WTC11 (cell line): ENCODE results near the gene EEF1AKMT3.

Experiments
- ATF1 ChIP-seq: sonication (generic); formaldehyde crosslinking; IDR thresholded peaks from 2 replicates; pipeline ENCODE4 v1.8.1; 2023; ENCODE audit warnings: mild to moderate bottlenecking, moderate library complexity, missing genetic modification reagents
- FOXK1 ChIP-seq: sonication (generic); formaldehyde crosslinking; IDR thresholded peaks from 2 replicates; pipeline ENCODE4 v1.8.0; 2022; ENCODE audit warnings: mild to moderate bottlenecking, moderate library complexity, missing genetic modification reagents
- MAX ChIP-seq: sonication (generic); formaldehyde crosslinking; IDR thresholded peaks from 2 replicates; pipeline ENCODE4 v1.8.0; 2022; ENCODE audit warnings: mild to moderate bottlenecking, missing genetic modification reagents
- NFYB ChIP-seq: sonication (generic); formaldehyde crosslinking; conservative IDR thresholded peaks from 2 replicates; pipeline ENCODE4 v1.8.0; 2022; ENCODE audit warnings: low read depth, missing genetic modification reagents
- SOX15 ChIP-seq: fragments of 250-450 bp; sonication (Bioruptor Pico); IDR thresholded peaks from 2 replicates; pipeline ENCODE4 v1.9.0; 2021; ENCODE audit warnings: mild to moderate bottlenecking
- ZNF121 ChIP-seq: sonication (generic); formaldehyde crosslinking; IDR thresholded peaks from 2 replicates; pipeline ENCODE4 v1.8.0; 2023; ENCODE audit warnings: missing genetic modification reagents
- TF ChIP-seq, protein P1 (sequence below): fragments of 200-600 bp; IDR thresholded peaks from 2 replicates; pipeline ENCODE4 v1.8.0; 2022; ENCODE audit warnings: antibody characterized with exemption
- TF ChIP-seq, protein P2 (sequence below): fragments of 250-450 bp; sonication (Bioruptor Pico); conservative IDR thresholded peaks from 2 replicates; pipeline ENCODE4 v1.9.0; 2021; ENCODE audit warnings: mild to moderate bottlenecking
- TF ChIP-seq, protein P3 (sequence below): sonication (generic); formaldehyde crosslinking; IDR thresholded peaks from 2 replicates; pipeline ENCODE4 v1.8.0; 2022; ENCODE audit warnings: mild to moderate bottlenecking, missing genetic modification reagents

DNA sequence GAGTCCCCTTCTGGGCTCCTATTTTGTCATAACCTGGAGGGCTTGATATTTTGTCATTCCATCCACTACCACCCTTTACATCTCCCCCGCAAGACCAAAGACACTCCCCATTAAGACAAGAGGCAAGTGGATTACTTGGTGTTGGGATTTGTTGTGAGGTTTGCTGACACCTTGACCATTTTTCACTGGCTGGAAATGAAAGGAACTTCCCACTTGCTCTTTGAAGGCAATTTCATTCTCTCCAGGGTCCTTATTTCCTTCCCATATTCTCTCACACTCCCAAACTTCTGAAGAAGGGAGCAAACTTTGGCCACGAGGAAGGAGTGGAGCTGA lies 48.8 kb upstream of the EEF1AKMT3 start:
- TF ChIP-seq SOX15 (CRISPR knock-in tag) = no peak
- TF ChIP-seq, protein P1, sequence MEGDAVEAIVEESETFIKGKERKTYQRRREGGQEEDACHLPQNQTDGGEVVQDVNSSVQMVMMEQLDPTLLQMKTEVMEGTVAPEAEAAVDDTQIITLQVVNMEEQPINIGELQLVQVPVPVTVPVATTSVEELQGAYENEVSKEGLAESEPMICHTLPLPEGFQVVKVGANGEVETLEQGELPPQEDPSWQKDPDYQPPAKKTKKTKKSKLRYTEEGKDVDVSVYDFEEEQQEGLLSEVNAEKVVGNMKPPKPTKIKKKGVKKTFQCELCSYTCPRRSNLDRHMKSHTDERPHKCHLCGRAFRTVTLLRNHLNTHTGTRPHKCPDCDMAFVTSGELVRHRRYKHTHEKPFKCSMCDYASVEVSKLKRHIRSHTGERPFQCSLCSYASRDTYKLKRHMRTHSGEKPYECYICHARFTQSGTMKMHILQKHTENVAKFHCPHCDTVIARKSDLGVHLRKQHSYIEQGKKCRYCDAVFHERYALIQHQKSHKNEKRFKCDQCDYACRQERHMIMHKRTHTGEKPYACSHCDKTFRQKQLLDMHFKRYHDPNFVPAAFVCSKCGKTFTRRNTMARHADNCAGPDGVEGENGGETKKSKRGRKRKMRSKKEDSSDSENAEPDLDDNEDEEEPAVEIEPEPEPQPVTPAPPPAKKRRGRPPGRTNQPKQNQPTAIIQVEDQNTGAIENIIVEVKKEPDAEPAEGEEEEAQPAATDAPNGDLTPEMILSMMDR = no peak
- no peak for TF ChIP-seq NFYB
- TF ChIP-seq ZNF121 (CRISPR knock-in tag) = no peak
- TF ChIP-seq MAX = no peak
- TF ChIP-seq, protein P2, sequence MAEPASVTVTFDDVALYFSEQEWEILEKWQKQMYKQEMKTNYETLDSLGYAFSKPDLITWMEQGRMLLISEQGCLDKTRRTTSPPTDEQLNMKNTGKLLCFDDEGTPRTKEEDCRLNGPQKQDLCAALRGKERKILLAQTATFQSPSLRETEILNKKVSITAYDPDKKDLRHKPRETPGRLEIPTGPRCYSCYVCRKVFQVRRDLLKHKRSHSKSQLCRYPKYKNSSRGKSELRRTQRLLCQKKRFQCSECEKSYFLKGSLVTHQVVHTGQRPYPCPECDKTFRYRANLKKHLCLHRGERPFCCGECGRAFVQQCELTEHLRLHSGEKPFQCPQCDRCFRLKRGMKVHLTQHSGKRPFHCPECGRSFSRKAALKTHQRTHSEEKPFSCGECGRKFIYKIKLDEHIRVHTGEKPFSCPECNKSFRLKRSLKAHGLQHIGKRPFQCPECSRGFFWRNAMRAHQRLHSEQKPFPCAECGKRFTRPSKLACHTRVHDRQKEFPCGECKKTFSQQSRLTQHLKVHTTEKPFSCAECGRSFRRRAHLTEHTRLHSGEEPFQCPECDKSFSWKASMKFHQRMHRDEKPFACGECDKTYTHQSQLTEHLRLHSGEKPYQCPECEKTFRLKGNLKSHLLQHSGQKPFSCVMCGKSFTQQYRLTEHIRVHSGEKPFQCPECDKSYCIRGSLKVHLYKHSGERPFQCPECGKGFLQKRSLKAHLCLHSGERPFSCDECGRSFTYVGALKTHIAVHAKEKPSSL (CRISPR knock-in tag) = no peak
- no peak for TF ChIP-seq FOXK1 (CRISPR knock-in tag)
- no peak for TF ChIP-seq ATF1 (CRISPR knock-in tag)
- TF ChIP-seq, protein P3, sequence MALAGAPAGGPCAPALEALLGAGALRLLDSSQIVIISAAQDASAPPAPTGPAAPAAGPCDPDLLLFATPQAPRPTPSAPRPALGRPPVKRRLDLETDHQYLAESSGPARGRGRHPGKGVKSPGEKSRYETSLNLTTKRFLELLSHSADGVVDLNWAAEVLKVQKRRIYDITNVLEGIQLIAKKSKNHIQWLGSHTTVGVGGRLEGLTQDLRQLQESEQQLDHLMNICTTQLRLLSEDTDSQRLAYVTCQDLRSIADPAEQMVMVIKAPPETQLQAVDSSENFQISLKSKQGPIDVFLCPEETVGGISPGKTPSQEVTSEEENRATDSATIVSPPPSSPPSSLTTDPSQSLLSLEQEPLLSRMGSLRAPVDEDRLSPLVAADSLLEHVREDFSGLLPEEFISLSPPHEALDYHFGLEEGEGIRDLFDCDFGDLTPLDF (CRISPR knock-in tag) = no peak
